Ureter (tissue), 1 donor: ENCODE data around the gene TMEM139. TPM values are rescaled to one million over a fixed set of nuclear protein-coding genes. Genes with fewer than 3 reads are reported as not detected.
"Not testable (repeated sequence)": the region's sequence is repeated elsewhere in the genome, so short reads cannot be mapped to it uniquely, and the experiment has no call there.

Experiments used
- DNase-seq: peaks from one replicate; pipeline ENCODE4 v3.0.0-alpha.2; 2020; ENCODE audit warnings: low spot score
- total RNA-seq: library from RNA; stranded (reverse); gene quantifications from one replicate; pipeline ENCODE4 v1.2.4, GENCODE V29; 2023
- donor health status: DM: yes; HTN: yes; CAD: no.

Gene TMEM139
- total RNA-seq, 1 donor from 2014 or later: 34.0 TPM

DNA sequence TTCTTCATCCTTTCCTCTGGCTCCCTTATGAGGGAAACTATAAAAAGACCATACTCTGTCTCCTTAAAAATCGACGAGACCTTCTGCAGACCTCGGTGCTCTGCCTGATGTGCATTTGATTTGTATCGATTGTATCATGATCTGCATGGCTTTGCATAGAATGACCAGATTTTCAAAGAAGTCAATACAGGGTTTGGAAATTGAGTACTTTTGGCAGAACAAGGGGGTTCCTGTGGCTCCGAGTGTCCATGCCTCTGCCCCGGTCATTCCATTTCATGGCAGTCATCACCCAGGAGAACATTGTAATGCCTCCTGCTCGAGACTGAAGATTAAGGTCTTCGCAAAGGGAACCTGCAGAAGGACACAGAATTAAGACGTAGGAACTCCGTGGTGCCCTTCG is 4.1 kb downstream of the TMEM139 start:
- DNase-seq: no peak

DNA sequence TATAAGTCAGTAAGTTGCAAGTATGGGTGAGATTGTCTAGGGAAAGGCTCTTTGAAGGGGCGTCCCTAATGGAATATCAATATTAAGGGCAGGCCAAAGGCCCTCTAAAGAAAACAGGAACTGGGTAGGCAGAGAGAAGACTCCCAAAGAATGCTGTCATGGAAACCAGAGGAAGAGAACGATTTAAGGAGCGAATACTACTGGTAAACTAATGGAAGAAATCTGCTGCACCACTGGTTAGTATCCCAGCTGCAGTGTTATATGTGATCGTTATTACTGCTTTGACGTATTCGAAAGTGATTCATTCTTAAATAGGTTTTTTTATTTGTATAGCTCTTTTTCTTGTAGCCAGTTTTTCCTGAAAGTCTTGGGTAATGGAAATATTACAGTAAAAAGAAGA is 4.7 kb downstream of the TMEM139 start:
- no peak for DNase-seq

DNA sequence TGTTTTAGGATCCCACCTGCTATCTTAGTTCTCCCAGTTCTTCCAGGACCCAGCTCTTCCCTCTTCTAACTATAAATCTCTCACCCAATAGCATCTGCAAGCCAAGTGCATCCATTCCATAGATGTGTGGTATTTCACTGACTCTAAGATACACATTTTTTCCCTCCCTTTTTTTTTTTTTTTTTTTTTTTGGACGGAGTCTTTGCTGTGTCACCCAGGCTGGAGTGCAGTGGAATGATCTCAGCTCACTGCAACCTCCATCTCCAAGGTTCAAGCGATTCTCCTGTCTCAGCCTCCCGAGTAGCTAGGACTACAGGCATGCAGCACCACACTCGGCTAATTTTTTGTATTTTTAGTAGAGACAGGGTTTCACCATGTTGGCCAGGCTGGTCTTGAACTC is 5.1 kb downstream of the TMEM139 start:
- DNase-seq: not testable (repeated sequence)

DNA sequence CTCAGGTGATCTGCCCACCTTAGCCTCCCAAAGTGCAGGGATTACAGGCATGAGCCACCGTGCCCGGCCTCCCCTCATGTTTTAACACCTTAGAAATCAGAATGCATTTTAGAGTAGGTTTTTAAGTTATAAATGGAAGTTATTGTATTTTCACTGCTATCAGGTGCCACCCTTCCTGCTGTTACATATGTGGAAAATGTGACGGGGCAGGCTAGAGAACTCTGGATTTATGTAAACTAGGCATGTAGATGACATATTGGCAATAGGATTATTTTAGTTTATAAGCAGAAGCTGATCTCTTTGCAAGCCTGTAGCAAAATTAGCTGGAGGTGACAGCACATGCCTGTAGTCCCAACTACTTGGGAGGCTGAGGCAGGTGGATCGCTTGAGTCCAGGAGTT is 5.5 kb downstream of the TMEM139 start:
- no peak for DNase-seq

DNA sequence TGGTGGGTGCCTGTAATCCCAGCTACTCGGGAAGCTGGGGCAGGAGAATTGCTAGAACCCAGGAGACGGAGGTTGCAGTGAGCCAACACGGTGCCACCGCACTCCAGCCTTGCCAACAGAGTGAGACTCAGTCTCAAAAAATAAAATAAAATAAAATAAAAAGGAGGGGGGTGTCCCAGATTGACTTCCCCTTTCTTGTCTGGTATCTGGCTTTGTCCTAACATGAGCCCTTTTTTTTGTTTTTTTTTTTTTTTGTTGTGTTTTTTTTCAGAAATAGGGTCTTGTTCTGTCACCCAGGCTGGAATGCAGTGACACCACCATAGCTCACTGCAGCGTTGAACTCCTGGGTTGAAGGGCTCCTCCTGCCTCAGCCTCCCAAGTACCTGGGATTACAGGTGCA is 8.1 kb downstream of the TMEM139 start:
- no peak for DNase-seq

DNA sequence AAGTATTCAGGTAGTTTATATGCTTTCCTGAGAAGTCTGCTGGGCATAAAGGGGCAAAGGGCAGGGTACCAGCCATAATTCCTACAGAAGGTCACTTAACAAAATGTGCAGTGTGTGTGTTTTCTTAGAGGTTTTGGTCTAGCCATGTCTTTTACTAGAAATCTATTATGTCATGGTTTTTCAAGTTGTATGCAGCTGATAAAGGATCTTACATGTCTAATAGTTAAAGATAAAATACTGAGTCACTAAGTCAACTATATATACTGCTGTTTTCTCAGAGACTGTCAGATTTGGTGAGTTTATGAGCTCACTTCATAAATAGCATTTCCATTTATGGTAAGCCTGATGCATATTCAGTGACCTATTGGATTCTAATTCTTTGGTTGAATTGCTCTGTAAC is 11.1 kb downstream of the TMEM139 start:
- DNase-seq: no peak

DNA sequence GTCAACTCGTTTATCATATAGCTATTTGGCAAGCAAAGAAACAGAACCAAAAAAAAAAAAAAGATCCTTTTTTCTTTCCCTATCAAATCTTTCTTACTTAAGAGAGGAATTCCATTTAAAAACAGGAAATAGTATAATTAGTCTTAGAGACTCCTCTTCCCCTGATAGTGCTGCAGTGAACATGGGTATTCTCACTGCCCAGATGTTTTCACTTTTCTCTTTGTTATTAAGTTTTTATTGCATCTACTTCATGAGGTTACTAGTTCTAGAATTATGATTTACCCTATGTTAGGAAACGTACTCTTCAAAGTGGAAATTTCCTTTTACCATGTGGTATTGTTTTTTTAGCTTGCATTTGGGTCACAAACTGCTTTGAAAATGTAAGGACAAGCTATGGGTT is 11.9 kb downstream of the TMEM139 start:
- no peak for DNase-seq

DNA sequence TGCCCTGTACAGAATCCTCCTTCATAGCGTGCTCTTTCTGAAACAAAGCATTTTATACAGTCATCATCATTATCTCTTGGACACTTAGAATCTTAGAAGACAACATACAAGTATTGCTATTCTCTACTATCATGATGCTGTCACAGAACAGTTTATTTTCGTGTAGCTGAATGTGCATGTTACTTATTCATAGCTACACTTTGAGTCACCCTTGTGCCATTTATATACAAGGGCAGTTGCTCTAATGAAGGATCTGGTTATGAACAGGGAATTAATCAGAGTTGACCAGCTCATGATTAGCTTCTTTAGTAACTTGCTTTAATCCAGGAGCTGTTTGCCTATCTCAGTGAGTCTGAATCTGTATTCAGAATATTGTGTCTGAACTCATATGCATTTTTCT is 14.6 kb downstream of the TMEM139 start:
- no peak for DNase-seq

DNA sequence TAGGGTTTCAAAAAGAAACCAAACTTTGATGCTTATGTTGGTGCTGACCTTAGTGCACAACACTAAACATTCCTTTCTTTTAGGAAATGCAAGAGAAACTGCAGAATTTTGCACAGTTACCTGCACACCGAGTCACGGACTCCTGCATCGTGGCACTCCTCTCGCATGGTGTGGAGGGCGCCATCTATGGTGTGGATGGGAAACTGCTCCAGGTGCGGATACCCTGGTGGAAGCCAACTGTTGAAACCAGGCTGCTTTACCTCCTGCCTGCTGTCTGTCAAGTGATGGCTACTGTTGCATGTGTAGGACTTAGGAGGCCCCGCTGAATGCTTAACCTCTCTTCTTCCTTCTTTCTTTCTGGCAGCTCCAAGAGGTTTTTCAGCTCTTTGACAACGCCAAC is 15.1 kb downstream of the TMEM139 start:
- no peak for DNase-seq

DNA sequence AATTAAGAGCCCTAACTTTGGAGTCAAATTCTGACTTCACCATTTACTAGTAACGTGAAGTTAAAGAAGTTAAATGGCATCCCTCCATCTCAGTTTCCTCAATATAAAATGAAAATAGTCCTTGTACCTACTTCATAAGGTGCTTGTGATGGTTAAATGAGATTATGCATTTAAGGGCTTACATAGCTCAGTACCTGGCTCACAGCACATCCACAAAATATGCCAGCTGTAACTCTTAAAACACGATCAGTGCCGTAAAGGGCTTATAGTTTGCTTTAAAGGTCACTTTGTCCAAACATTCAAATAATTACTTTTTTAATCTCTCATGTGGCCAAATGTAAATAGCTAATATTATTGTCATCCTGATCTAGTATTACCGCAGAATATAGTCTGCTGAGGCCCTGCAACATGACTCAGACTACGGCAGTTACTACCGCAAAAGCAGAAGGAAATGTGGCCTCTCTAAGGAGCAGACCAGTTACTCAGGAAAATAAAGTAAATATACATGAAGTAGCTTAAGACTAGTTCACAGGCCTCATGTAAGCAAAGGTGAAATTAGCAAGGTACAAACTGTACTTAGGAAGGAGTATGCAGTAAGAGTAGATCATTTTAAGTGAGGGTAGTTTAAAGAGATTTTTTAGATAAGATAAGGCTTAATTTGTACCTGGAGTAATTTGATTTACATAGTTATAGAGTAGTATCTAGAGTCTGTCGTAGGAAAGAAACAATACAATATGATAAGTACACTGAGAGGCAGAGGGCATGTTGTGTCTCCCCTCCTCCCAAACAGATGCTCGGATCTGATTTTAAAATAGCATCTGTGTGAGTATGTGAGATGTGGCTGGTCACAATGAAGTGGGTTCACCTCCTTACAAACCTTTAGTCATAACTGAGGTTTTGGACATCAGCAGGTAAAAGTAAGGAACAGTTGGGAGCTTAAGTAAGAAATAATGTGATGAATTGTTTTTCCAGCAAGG is 16.5 kb downstream of the TMEM139 start:
- no peak for DNase-seq

DNA sequence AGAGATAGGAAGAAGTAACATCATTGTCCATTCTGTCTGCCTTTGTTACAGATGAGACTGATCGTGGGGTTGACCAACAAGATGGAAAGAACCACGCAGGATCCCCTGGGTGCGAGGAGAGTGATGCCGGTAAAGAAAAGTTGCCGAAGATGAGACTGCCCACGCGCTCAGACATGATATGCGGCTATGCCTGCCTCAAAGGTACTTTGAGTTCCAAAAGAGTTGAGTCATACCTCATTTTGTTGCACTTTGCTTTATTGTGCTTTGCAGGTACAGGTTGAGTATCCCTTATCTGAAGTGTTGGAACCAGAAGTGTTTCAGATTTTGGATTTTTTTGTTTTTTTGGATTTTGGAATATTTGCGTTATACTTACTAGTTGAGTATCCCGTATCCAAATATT is 19.0 kb downstream of the TMEM139 start:
- no peak for DNase-seq

DNA sequence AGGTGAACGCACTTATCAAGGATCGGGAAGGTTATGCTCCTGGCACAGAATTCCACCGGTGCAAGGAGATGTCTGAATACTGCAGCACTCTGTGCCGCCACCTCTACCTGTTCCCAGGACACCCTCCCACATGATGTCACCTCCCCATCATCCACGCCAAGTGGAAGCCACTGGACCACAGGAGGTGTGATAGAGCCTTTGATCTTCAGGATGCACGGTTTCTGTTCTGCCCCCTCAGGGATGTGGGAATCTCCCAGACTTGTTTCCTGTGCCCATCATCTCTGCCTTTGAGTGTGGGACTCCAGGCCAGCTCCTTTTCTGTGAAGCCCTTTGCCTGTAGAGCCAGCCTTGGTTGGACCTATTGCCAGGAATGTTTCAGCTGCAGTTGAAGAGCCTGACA is 20.2 kb downstream of the TMEM139 start:
- DNase-seq: no peak

DNA sequence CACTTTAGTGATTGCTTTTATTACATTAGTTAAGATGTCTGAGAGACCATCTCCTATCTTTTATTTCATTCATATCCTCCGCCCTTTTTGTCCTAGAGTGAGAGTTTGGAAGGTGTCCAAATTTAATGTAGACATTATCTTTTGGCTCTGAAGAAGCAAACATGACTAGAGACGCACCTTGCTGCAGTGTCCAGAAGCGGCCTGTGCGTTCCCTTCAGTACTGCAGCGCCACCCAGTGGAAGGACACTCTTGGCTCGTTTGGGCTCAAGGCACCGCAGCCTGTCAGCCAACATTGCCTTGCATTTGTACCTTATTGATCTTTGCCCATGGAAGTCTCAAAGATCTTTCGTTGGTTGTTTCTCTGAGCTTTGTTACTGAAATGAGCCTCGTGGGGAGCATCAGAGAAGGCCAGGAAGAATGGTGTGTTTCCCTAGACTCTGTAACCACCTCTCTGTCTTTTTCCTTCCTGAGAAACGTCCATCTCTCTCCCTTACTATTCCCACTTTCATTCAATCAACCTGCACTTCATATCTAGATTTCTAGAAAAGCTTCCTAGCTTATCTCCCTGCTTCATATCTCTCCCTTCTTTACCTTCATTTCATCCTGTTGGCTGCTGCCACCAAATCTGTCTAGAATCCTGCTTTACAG is 20.8 kb downstream of the TMEM139 start:
- DNase-seq: peak; percentile 76

DNA sequence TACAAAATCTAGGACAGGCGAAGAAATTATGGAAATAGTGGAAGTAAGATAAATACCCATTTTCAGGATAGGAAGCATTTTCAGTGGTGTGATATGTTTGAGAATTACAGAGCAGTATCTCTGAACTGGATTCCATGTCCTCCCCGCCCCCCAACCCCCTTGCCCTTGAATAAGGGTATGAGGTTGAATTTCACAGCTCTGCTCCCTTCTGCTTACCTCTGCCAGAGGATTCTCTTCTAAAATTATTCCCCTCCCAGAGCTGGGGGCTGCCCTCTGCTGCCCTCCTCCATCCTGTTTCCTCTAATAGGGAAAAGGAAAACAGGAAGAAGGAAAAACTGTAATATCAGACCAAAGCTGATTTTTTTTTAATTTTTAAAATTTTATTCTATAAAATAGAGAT is 23.9 kb downstream of the TMEM139 start:
- no peak for DNase-seq

DNA sequence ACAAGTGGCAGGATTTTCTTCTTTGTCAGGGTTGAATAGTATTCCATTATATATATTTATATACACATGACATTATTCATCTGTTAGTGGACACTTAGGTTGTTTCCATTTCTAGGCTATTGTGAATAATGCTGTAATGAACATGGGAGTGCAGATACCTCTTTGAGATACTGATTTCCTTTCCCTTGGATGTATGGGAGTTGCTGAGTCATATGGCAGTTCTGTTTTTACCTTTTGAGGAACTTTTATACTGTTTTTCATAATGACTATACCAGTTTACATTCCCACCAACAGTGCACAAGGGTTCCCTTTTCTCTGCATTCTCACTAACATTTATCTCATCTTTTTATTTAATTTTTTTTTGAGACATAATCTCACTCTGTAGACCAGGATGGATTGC is 29.4 kb downstream of the TMEM139 start:
- no peak for DNase-seq

DNA sequence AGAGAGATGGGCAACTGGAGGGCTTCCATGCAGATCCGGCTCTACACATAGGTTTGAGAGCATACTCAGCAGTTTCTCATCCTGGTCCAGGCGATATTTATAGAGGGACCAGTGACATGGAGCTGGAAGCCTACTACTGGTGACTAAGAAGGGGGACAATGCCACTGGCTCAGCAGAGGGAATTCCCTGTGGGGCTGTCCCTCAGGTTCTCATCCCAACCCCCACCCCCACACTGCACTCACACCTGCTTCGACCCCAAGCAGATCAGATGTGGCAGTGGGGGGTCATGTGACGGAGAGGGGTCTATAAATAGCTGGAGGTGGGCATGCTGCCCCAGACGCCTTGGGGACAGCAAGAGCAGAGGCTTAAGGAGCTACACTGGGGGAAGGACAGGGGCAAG is 31.0 kb downstream of the TMEM139 start, which contains the start of gene CLCN1:
Gene CLCN1 (plus strand): TSS at position 336 of the 400 bp plus-strand sequence. CDS start 102 bp downstream, outside the sequence.
- no peak for DNase-seq

DNA sequence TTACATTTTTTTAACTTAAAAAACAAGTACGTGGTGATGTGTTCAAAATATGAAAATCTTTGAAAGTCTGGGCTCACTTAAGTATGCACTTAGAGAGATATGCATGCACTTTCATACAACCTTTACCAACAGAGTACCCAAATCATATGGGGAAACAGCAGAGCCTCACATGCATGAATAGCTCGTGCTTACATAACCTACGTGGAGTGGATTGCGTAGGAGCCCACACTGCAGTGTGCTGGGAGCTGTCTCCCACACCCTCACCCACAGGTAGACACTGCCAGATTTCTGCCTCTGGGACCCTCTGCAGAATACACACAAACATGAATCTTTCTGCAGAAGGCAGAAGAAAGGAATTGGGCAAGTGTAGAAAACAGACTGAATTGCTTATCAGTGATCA is 31.7 kb downstream of the TMEM139 start:
- no peak for DNase-seq

DNA sequence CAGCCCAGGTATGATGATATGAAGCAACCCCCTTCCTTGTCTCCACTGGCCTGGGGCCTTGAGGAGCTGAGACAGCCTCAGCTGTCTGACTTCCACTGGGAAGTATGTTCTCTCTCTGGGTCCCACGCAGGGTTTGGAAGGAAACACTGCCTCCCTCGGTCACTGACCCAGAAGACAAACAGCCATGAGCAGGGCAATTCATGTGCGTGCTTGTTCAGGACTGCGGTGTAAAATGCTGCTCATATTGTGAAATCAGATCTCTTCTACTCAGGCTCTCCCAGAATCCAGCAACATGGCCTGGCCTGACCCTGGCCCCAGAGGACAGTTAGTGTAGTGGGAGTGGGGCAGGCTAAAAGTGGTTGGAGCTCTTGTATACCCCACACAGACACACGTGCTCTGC is 33.9 kb downstream of the TMEM139 start:
- peak; percentile 79 for DNase-seq

DNA sequence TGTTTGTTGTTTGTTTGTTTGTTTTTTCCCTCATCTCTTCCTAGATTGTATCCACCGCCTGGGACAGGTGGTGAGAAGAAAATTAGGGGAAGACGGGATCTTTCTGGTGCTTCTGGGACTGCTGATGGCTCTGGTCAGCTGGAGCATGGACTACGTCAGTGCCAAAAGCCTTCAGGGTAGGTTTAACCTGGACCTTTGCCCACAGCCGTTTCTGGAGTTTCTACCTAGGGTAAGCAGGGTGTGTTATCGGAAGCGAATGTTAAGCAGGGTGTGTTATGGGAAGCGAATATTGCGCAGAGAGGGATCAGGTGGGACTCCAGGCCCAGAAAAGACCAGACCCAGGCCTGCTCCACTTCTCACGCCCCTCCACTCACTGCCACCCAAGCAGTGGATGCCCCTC is 35.9 kb downstream of the TMEM139 start:
- no peak for DNase-seq

DNA sequence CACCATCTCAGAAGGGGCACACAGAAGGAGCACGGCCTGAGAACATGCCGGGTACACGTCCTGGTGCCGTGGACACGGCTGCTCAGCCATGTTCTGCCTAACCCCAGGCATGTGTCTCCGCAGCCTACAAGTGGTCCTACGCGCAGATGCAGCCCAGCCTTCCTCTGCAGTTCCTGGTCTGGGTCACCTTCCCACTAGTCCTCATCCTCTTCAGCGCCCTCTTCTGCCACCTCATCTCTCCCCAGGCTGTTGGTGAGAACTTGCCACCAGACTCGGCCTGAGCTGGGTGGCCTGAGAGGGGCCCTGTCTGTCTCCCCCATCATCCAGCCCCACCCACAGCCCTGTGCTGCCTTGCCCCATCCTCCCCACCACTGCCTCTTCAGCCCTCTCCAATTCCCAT is 36.5 kb downstream of the TMEM139 start:
- no peak for DNase-seq

DNA sequence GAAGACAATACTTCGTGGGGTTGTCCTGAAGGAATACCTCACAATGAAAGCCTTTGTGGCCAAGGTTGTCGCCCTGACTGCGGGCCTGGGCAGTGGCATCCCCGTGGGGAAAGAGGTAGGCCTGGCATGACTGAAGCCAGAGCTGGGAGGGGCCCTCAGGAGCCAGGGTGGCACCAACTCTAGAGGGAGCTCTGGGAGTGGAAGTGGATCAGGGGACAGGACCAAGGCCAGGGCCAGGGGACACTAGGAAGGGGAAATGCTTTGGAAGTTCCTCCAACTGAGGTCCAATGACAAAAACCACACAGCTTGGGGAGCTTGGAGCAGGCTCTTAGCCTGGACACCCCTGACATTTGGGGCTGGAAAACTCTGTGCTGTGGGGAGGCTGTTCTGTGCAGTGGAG is 37.0 kb downstream of the TMEM139 start:
- no peak for DNase-seq

DNA sequence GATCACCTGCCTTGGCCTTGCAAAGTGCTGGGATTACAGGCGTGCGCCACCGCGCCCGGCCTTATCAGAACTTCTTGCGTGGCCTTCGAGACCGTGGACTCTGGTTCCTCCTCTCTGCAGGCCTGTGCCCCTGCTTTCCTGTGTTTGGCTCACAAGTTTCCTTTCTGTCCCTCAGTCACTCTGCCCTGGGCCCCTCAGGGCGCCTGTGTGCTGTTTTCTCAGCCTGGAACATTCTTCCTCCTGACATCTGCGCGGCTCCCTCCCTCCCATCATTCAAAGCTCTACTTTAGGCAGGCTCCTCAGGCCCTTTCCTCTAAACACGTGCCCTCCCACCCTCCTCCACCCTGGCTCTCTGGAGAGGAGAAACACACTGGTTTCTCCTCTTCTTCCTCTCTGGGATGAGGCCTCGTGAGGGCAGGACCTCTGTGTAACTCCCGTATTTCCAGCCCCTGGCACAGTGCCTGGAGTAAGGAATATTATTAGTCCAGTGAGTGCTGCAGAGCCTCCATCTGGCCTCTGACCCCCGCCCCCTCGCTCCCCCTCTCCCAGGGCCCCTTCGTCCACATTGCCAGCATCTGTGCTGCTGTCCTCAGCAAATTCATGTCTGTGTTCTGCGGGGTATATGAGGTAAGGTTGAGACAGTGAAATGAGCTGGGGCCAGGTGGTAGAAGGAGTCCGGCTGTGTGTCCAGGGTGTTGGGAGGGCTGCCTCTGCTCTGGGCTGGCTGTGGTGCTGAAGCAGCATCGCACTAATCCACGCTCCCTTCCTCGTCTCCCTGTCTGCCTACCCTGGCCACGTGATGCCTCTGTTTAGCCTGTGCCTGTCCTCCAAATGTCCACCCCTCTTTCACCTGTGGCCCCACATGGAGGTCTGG is 38.2 kb downstream of the TMEM139 start:
- DNase-seq: no peak
